WTC11 (cell line): Measurements from ENCODE around the gene LRRC8A. TPM values are rescaled to one million over a fixed set of nuclear protein-coding genes. Genes with fewer than 3 reads are reported as not detected.

Experiments used
- ATAC-seq: fragments of 200-7000 bp; cut with Tn5 transposase; 2 replicates; pipeline ENCODE4 v1.10.0; 2021; ENCODE audit warnings: mild to moderate bottlenecking, moderate library complexity
- CTCF ChIA-PET: fragments of 300-600 bp; sonication (Branson Sonifier 250); formaldehyde crosslinking; loops from one replicate; lab custom pipeline; 2021; ENCODE audit warnings: antibody characterized with exemption; lab: Charles Lee
- POLR2A ChIA-PET: fragments of 350-600 bp; sonication (Branson Sonifier 250); formaldehyde crosslinking; loops from one replicate; lab custom pipeline; 2021; ENCODE audit warnings: antibody characterized with exemption; lab: Charles Lee
- DNase-seq: peaks from one replicate; pipeline ENCODE4 v3.0.0; 2021; ENCODE audit warnings: low spot score
- H3K27ac Mint-ChIP-seq: 2 replicates; pipeline ENCODE4 v1.8.0; 2021; ENCODE audit warnings: mixed read lengths
- H3K27me3 Mint-ChIP-seq: 2 replicates; pipeline ENCODE4 v1.8.0; 2021; ENCODE audit warnings: low read depth, mild to moderate bottlenecking, moderate library complexity, mixed read lengths
- H3K36me3 Mint-ChIP-seq: 2 replicates; pipeline ENCODE4 v1.8.0; 2021; ENCODE audit warnings: mixed read lengths
- H3K4me1 Mint-ChIP-seq: 2 replicates; pipeline ENCODE4 v1.8.0; 2022; ENCODE audit warnings: mixed read lengths
- H3K4me3 Mint-ChIP-seq: 2 replicates; pipeline ENCODE4 v1.8.0; 2021; ENCODE audit warnings: mild to moderate bottlenecking, moderate library complexity, mixed read lengths
- H3K9me3 Mint-ChIP-seq: 2 replicates; pipeline ENCODE4 v1.8.0; 2021; ENCODE audit warnings: mixed read lengths
- CDX4 ChIP-seq: fragments of 250-450 bp; sonication (Bioruptor Pico); IDR thresholded peaks from 2 replicates; pipeline ENCODE4 v1.9.0; 2021; ENCODE audit warnings: moderate library complexity, mild to moderate bottlenecking, inconsistent platforms, borderline replicate concordance
- CREB1 ChIP-seq: sonication (generic); formaldehyde crosslinking; IDR thresholded peaks from 2 replicates; pipeline ENCODE4 v1.8.0; 2023; ENCODE audit warnings: mild to moderate bottlenecking, missing genetic modification reagents
- ERG ChIP-seq: fragments of 250-450 bp; sonication (Bioruptor Pico); IDR thresholded peaks from 2 replicates; pipeline ENCODE4 v1.8.0; 2021; ENCODE audit warnings: mild to moderate bottlenecking
- FOXP1 ChIP-seq: sonication (generic); formaldehyde crosslinking; IDR thresholded peaks from 2 replicates; pipeline ENCODE4 v1.8.0; 2022; ENCODE audit warnings: missing genetic modification reagents, mild to moderate bottlenecking, moderate library complexity, borderline replicate concordance
- FOXP4 ChIP-seq: sonication (generic); formaldehyde crosslinking; IDR thresholded peaks from 2 replicates; pipeline ENCODE4 v1.8.0; 2022; ENCODE audit warnings: mild to moderate bottlenecking, missing genetic modification reagents
- GRHL2 ChIP-seq: fragments of 250-450 bp; sonication (Bioruptor Pico); IDR thresholded peaks from 2 replicates; pipeline ENCODE4 v1.8.0; 2022; ENCODE audit warnings: mild to moderate bottlenecking, moderate library complexity; ENCODE audit not compliant: insufficient replicate concordance, severe bottlenecking
- HMGXB4 ChIP-seq: sonication (generic); formaldehyde crosslinking; IDR thresholded peaks from 2 replicates; pipeline ENCODE4 v1.8.1; 2023; ENCODE audit warnings: mild to moderate bottlenecking, moderate library complexity, missing genetic modification reagents
- IRF1 ChIP-seq: sonication (generic); formaldehyde crosslinking; IDR thresholded peaks from 2 replicates; pipeline ENCODE4 v1.8.0; 2023; ENCODE audit warnings: missing genetic modification reagents
- JAZF1 ChIP-seq: fragments of 250-450 bp; sonication (Bioruptor Pico); IDR thresholded peaks from 2 replicates; pipeline ENCODE4 v1.9.0; 2021; ENCODE audit warnings: moderate library complexity, mild to moderate bottlenecking, inconsistent platforms
- PRDM15 ChIP-seq: sonication (generic); formaldehyde crosslinking; IDR thresholded peaks from 2 replicates; pipeline ENCODE4 v1.8.0; 2022; ENCODE audit warnings: missing genetic modification reagents
- SMAD4 ChIP-seq: sonication (generic); formaldehyde crosslinking; IDR thresholded peaks from 2 replicates; pipeline ENCODE4 v1.8.0; 2022; ENCODE audit warnings: mild to moderate bottlenecking, missing genetic modification reagents
- TEAD1 ChIP-seq: sonication (generic); formaldehyde crosslinking; IDR thresholded peaks from 2 replicates; pipeline ENCODE4 v1.8.0; 2022; ENCODE audit warnings: mild to moderate bottlenecking, missing genetic modification reagents
- TP53 ChIP-seq: sonication (generic); formaldehyde crosslinking; IDR thresholded peaks from 2 replicates; pipeline ENCODE4 v1.8.1; 2023; ENCODE audit warnings: mild to moderate bottlenecking, missing genetic modification reagents
- USF1 ChIP-seq: sonication (generic); formaldehyde crosslinking; IDR thresholded peaks from 2 replicates; pipeline ENCODE4 v1.8.0; 2022; ENCODE audit warnings: mild to moderate bottlenecking, missing genetic modification reagents
- ZBTB21 ChIP-seq: sonication (generic); formaldehyde crosslinking; IDR thresholded peaks from 2 replicates; pipeline ENCODE4 v1.8.1; 2023; ENCODE audit warnings: mild to moderate bottlenecking, missing genetic modification reagents, borderline replicate concordance
- ZNF138 ChIP-seq: sonication (generic); formaldehyde crosslinking; conservative IDR thresholded peaks from 2 replicates; pipeline ENCODE4 v1.8.1; 2022; ENCODE audit warnings: mild to moderate bottlenecking, moderate library complexity, missing genetic modification reagents
- ZNF281 ChIP-seq: sonication (generic); formaldehyde crosslinking; IDR thresholded peaks from 2 replicates; pipeline ENCODE4 v1.8.0; 2023; ENCODE audit warnings: mild to moderate bottlenecking, missing genetic modification reagents
- total RNA-seq: library from RNA; stranded (reverse); gene quantifications from 3 replicates; pipeline ENCODE4 v1.2.3, GENCODE V29; 2021

Gene LRRC8A
- total RNA-seq, 1 experiment from 2014 or later = 83.5 TPM

GRCh38 chr9:128882677-128883603 is 1.0 kb downstream of the LRRC8A start:
- DNase-seq (no peak), ATAC-seq (no peak)
- TF ChIP-seq ERG (no peak), GRHL2 (CRISPR knock-in tag) (no peak), PRDM15 (CRISPR knock-in tag) (peak; percentile 49; the same call in 1 of the 2 replicates), JAZF1 (CRISPR knock-in tag) (no peak), CREB1 (CRISPR knock-in tag) (no peak), ZBTB21 (CRISPR knock-in tag) (no peak), IRF1 (0 out of 2 replicates have a peak, but pooled peaks have one; percentile 51), HMGXB4 (peak; percentile 43; the same call in 1 of the 2 replicates), FOXP4 (CRISPR knock-in tag) (peak; percentile 55; the same call in 1 of the 2 replicates), FOXP1 (0 out of 2 replicates have a peak, but pooled peaks have one; percentile 20), TP53 (CRISPR knock-in tag) (no peak), USF1 (no peak), SMAD4 (0 out of 2 replicates have a peak, but pooled peaks have one; percentile 24), ZNF138 (CRISPR knock-in tag) (no peak), TEAD1 (CRISPR knock-in tag) (no peak), ZNF281 (CRISPR knock-in tag) (no peak), CDX4 (no peak)
- Mint-ChIP-seq H3K36me3 (peaks cover 18% of the 10 kb centered on the region), H3K4me1 (peaks cover 57% of the 10 kb centered on the region), H3K4me3 (peak overlapping the region; percentile 93), H3K27me3 (no peaks in the 10 kb centered on the region), H3K27ac (peak overlapping the region; percentile 92), H3K9me3 (no peaks in the 10 kb centered on the region)
- POLR2A ChIA-PET = no interaction called here
- CTCF ChIA-PET = interaction anchor here (1.3 to 1.8 kb wide), 2 partner anchors 18 to 45 kb away, joined by 3 to 8 read pairs; no protein-coding TSS in a partner anchor
